ENCODE measurements around the gene ARHGEF10L. TPM values are rescaled to one million over a fixed set of nuclear protein-coding genes. Genes with fewer than 3 reads are reported as not detected.

The ARHGEF10L gene
- total RNA-seq, 1 donor from 2014 or later: 75.6 TPM

GRCh38 chr1:17675744-17676143 lies 136.2 kb downstream of the ARHGEF10L start:
- no peaks in the 10 kb centered on the region for H3K27me3 ChIP-seq
- intact Hi-C loops (cut with DNase I): no loop called here
- TF ChIP-seq POLR2AphosphoS5 (IDR thresholded peaks at IDR 0.05; ENCODE audit: insufficient read depth in 1 of 2, low read depth in 1 of 2) (no peak), POLR2A (IDR thresholded peaks at IDR 0.05) (no peak)
- TF ChIP-seq, protein P1, sequence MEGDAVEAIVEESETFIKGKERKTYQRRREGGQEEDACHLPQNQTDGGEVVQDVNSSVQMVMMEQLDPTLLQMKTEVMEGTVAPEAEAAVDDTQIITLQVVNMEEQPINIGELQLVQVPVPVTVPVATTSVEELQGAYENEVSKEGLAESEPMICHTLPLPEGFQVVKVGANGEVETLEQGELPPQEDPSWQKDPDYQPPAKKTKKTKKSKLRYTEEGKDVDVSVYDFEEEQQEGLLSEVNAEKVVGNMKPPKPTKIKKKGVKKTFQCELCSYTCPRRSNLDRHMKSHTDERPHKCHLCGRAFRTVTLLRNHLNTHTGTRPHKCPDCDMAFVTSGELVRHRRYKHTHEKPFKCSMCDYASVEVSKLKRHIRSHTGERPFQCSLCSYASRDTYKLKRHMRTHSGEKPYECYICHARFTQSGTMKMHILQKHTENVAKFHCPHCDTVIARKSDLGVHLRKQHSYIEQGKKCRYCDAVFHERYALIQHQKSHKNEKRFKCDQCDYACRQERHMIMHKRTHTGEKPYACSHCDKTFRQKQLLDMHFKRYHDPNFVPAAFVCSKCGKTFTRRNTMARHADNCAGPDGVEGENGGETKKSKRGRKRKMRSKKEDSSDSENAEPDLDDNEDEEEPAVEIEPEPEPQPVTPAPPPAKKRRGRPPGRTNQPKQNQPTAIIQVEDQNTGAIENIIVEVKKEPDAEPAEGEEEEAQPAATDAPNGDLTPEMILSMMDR (IDR thresholded peaks at IDR 0.05): no peak
- H3K36me3 ChIP-seq: no peaks in the 10 kb centered on the region
- no peak overlapping the region for H3K4me3 ChIP-seq
- no peak overlapping the region for H3K27ac ChIP-seq
- DNase-seq (ENCODE audit: extremely low spot score in 2 of 2): no peak
- no peaks in the 10 kb centered on the region for H3K9me3 ChIP-seq
- peaks cover 3% of the 10 kb centered on the region for H3K4me1 ChIP-seq

DNA sequence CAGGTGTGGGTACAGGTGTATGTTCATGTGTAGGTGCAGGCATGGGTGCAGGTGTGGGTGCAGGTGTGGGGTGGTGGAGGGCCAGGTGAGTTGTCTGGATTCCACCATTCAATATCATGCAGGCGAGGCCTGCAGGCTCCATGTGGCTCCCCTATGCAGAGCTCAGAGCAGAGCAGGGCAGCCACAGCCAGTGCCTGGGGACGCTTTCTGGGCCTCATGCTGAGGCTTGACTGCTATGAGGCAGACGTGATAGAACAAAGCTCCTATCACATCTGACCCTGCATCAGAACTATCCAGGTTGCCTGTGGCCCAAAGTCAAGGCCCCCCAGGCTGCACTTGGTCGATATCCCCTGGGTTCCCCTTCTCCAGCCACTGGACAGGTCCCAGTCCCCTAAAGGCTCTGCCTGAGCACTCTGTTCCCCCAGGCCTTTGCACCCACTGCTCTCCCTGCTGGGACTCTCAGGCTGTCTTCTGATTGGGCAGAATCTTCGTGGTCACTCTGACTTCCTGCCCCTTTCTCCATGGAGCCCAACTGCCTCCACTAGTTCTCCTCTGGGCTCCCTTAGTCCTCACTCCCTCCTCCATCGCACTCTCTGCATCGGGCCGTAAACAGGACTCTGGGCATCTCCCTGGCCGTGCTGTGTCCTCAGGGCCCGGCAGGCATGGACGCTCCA lies 137.0 kb downstream of the ARHGEF10L start:
- Histone ChIP-seq H3K36me3 (no peaks in the 10 kb centered on the region), H3K4me1 (peaks cover 3% of the 10 kb centered on the region)
- TF ChIP-seq, protein P1 (IDR thresholded peaks at IDR 0.05): no peak
- TF ChIP-seq POLR2AphosphoS5 (IDR thresholded peaks at IDR 0.05; ENCODE audit: insufficient read depth in 1 of 2, low read depth in 1 of 2) (no peak), POLR2A (IDR thresholded peaks at IDR 0.05) (no peak)

DNA sequence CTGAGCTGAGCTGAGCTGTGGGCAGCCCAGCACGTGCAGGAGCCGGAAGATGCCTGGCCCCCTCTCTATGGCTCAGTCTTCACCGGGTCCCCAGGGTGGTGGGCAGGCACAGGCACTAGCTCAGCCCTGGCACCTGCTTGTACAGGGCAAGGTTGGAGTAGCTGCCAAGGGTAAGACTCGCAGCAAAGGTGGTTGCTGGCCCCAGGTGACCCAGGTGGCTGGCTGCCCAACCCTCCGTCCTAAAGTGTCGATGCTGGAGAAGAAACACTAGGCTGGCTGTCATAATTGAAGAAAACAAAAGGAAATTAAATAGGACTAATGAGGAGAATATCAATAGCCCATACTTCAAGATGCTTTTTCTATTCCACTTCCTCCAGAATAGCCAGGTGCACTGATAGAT lies 138.5 kb downstream of the ARHGEF10L start:
- Histone ChIP-seq H3K4me1 (peaks cover 3% of the 10 kb centered on the region), H3K27ac (no peak overlapping the region), H3K36me3 (no peaks in the 10 kb centered on the region), H3K9me3 (no peaks in the 10 kb centered on the region), H3K27me3 (no peaks in the 10 kb centered on the region), H3K4me3 (no peak overlapping the region)
- TF ChIP-seq POLR2A (IDR thresholded peaks at IDR 0.05) (no peak), POLR2AphosphoS5 (IDR thresholded peaks at IDR 0.05; ENCODE audit: insufficient read depth in 1 of 2, low read depth in 1 of 2) (no peak)
- TF ChIP-seq, protein P1 (IDR thresholded peaks at IDR 0.05): no peak
- intact Hi-C loops (cut with DNase I): no loop called here
- no peak for DNase-seq (ENCODE audit: extremely low spot score in 2 of 2)

More for the DNA sequence above, 137.0 kb downstream of the ARHGEF10L start:
- Histone ChIP-seq H3K27me3 (no peaks in the 10 kb centered on the region), H3K27ac (no peak overlapping the region), H3K4me3 (no peak overlapping the region), H3K9me3 (no peaks in the 10 kb centered on the region)
- intact Hi-C loops (cut with DNase I): no loop called here
- no peak for DNase-seq (ENCODE audit: extremely low spot score in 2 of 2)

- no peaks in the 10 kb centered on the region for H3K36me3 ChIP-seq
- H3K4me3 ChIP-seq: no peak overlapping the region
- TF ChIP-seq, protein P1 (IDR thresholded peaks at IDR 0.05): no peak
- TF ChIP-seq POLR2AphosphoS5 (IDR thresholded peaks at IDR 0.05; ENCODE audit: insufficient read depth in 1 of 2, low read depth in 1 of 2): no peak
- no peak for TF ChIP-seq POLR2A (IDR thresholded peaks at IDR 0.05)
- H3K9me3 ChIP-seq: no peaks in the 10 kb centered on the region
- no peaks in the 10 kb centered on the region for H3K27me3 ChIP-seq
- no peak overlapping the region for H3K27ac ChIP-seq
- intact Hi-C loops (cut with DNase I): no loop called here
- no peak for DNase-seq (ENCODE audit: extremely low spot score in 2 of 2)
- H3K4me1 ChIP-seq: peaks cover 3% of the 10 kb centered on the region
These were observed 140.4 kb downstream of the ARHGEF10L start for GRCh38 chr1:17679856-17680255.

DNA sequence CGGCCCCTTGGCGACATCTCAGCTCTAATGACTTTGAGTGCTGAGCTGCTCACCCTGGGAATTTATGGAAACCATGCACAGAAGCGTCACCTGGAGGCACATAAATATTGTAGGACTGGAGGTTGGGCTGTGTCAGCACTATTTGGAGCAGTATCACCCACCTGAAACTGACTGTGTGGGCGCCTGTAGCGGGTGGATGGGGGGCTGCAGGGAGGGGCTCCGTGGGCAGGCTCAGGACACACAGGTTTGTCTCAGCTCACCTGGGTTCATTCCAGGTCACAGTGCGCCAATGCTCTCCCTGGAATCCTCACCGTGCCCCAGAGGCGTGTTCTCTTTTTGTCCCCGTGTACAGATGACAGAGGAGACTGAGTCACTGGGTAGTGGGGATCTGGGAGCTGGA lies 140.8 kb downstream of the ARHGEF10L start:
- Histone ChIP-seq H3K27ac (no peak overlapping the region), H3K27me3 (no peaks in the 10 kb centered on the region), H3K36me3 (no peaks in the 10 kb centered on the region), H3K4me3 (no peak overlapping the region), H3K4me1 (peaks cover 3% of the 10 kb centered on the region), H3K9me3 (no peaks in the 10 kb centered on the region)
- DNase-seq (ENCODE audit: extremely low spot score in 2 of 2): no peak
- intact Hi-C loops (cut with DNase I): no loop called here
- TF ChIP-seq, protein P1 (IDR thresholded peaks at IDR 0.05): no peak
- TF ChIP-seq POLR2AphosphoS5 (IDR thresholded peaks at IDR 0.05; ENCODE audit: insufficient read depth in 1 of 2, low read depth in 1 of 2) (no peak), POLR2A (IDR thresholded peaks at IDR 0.05) (no peak)

All from vagina (tissue), 2 donors.